NCI-H1092 (cell line): ENCODE data around the gene ACP7.
"Not testable (repeated sequence)": the region's sequence is repeated elsewhere in the genome, so short reads cannot be mapped to it uniquely, and the experiment has no call there.

Experiments
- DNase-seq: peaks from one replicate; lab custom pipeline; 2025; lab: John Stamatoyannopoulos, UW

Gene ACP7

DNA sequence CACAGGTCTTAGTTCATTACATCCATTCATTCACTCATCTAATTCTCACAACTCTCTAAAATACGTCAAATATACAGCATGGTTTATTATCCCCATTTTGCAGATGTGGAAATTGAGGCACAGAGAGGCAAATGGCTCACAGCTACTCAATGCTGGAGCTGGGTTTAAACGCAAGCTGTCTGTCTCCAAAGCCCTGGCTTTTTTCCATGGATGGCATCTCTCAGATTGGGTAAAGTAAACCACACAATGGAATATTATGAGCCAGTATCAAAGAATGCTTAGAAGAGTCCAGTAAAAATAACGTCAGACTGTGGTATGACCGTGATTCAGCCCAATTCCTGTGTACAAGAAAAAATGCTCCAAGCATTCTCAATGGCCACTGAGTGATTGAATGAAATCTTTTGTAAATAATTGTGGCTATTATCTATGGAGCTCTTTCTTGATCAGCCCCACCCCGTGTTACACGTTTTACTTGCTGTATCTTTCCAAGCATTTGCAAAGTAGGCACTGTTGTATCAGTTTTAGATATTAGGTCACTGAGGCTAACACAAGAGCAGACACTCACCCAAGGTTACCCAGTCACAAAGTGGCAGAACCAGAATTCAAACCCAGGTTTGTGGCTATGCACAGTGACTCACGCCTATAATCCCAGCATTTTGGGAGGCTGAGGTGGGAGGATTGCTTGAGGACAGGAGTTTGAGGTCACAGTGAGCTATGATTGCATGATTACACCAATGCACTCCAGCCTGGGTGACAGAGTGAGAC, 5.5 kb upstream of the ACP7 start:
- DNase-seq = no peak

DNA sequence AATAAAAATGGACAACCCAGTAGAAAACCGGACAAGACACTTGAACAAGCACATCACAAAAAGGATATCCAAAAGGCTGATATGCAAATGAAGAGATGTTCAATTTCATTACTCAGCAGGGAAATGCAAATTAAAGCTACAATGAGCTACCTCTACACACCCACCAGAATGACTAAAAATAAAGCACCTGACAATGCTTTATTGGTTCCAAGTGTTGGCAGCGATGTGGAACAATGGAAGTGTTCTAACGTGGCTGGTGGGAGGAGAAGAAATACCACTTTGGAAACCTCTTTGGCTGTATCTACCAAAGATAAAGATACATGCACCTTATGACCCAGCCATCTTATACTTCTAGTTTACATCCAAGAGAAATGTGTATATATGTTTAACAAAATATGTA, 3.7 kb upstream of the ACP7 start:
- DNase-seq = no peak

DNA sequence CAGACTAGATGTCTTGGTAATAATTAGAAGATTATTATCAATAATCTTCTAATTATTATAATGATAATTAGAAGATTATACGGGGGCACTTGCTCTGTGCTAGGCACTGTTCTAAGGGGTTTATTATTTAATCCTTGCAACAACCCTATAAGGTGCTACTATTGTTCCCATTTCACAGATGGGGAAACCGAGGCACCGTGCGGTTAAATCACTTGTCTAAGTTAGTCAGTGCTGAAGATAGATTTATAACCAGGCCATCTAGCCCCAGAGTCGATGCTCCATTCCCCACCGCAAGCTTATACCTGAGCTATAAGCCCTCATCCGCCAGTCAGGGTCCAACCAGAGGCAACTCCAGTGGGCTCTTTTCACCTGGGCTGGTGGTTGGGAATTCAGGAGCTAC, 2.0 kb upstream of the ACP7 start:
- DNase-seq = no peak

DNA sequence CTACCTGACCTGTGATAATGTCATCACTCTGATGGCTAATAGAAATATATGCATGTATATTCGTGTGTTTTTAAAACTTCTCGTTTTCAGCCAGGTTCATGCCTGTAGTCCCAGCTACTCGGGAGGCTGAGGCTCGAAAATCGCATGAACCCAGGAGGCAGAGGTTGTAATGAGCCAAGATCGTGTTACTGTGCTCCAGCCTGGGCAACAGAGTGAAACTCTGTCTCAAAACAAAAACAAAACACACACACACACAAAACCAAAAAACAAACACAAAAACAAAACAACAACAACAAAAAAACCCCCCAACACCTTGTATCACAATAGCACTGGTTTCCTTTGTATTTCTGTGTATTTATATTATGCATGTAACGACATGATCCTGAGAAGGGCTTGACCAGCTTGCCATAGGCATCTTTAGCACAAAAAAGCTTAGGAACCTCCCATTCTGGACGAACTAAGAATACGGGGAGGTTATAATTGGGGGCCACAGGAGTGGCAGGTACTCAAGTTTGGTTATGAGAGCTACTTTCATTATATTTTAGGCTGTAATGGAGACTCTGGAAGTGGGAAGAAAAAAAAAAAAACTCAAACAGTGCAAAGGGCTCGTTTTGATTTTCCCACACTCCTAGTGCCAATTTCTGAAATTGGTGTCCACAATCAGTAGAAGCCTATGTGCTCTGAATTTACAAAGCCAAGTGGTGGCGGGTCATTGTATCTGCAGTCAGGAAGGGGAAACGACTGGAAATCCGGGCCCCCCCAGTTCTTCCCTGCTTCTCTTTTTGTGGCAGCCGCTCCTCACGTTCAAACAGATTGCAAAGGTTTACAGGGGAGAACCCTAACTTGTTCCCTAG, 1.2 kb upstream of the ACP7 start:
- no peak for DNase-seq

DNA sequence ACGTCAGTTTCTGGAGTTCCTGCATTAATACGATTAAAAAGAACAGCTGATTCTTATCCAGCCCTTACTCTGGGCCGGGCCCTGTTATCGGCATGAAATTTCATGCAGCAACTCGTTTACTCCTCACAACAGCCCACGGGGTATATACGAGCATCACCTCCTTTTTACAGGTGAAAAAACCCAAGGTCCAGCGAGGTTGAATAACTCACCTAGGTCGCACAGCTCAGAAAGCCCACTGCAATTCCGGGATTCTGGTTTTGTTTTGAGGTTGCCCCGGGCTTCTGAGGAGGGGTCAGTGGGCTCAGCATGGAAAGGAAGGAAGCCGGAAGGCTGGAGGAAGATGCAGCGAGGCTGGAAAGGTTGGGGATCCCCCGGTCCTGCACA, 577 bp upstream of the ACP7 start:
- DNase-seq = no peak

DNA sequence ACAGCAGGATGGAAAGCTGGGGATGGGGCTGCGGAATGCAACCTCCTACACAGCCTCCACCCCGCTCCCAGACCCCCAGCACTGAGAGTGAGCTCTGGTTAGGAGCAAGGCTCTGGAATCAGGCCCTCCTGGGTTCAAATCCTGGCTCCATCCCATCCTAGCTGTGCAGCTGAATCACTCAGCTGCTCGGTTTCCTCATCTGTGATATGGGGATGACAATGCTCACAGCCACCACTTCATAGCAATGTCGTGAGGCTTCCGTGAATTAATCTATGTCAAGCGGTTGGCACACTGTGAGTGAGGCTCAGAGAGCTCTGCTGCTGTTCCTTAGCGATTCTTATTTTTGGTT, 538 bp downstream of the ACP7 start:
- DNase-seq = no peak

DNA sequence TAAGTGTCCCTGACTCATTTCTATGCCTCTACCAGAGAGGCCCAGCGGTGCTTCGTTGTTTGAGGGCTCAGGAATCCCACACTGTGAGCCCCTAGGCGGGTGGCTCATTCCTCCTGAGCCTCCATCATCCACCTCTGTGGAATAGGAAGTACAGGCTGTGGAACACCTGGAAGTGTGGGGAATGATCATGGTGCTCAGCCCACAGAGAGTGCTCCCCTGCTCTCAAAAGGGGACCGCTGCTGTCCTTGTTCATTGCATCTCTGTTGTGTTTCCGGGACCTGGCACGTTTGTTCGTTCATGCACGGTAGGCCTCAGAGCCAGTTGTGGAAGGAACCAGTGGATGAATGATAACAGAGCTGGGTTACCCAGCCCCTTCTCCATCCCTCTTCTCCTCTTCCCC, 1.2 kb downstream of the ACP7 start:
- DNase-seq = no peak

DNA sequence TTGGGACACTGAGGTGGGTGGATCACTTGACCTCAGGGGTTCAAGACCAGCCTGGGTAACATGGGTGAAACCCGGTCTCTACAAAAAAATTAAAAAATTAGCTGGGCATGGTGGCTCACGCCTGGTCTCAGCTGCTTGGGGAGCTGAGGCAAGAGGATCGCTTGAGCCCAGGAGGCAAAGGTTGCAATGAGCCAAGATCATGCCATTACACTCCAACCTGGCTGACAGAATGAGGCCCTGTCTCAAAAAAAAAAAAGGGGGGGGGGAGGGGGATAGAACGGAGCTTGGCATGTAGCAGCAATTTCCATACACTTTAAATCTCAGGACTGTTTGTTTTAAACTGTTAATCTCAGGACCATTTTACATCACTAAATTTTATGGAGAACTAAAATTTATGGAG, 2.2 kb downstream of the ACP7 start:
- DNase-seq = no peak

DNA sequence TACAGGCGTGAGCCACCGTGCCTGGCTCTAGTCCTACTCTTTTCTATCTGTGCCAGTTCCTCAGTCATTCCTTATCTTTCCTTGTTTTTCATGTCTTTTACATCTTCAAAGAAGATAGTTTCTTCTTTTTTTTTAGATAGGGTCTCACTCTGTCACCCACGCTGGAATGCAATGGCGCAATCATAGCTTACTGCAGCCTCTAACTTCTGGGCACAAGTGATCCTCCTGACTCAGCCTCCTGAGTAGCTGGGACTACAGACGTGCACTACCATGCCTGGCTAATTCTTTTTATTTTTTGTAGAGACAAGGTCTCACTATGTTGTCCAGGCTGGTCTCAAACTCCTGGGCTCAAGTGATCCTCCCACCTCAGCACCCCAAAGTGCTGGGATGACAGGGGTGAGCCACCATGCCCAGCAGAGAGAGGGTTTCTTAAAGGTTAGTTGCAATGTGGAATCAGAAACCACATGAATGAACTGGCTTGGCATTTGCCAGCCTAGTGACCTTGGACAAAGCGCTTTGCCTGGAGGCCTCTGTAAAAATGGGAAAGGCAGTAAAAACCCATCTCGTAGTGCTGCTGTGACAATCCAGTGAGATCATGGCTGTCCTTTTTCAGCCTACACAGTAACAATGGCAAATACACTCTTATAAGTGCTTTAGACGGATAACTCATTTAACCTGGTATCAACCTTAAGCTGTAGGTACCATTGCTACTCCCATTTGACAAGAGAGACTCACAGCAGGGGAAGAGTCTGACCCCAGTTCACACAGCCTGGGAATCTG, 3.9 kb downstream of the ACP7 start:
- DNase-seq = no peak

DNA sequence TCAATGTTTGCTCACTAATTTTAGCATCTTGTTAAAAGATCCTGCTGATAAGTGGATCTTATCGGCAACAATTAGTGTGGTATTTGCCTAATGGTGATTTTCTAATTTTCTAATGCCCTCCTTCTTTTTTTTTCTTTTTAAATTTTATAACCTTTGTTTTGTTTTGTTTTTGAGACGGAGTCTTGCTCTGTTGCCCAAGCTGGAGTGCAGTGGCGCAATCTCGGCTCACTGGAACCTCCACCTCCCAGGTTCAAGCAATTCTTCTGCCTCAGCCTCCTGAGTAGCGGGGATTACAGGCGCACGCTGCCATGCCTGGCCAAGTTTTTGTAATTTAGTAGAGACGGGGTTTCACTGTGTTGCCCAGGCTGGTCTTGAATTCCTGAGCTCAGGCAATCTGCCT, 5.8 kb downstream of the ACP7 start:
- DNase-seq = not testable (repeated sequence)

DNA sequence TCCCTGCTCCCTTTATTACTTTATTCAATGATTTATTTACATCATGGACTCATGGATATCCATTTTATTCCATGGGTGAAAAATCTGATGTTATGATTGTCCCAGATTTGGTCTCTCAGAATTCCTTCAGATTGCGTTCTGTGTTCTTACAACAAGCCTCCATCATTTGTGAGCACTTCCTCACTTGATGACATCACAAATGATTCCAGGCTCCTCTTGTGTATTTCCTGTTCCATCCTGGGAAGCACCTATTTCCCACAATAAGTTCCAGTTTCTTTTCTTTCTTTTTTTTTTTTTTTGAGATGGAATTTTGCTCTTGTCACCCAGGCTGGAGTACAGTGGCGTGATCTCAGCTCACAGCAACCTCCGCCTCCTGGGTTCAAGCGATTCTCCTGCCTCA, 6.7 kb downstream of the ACP7 start:
- no peak for DNase-seq

DNA sequence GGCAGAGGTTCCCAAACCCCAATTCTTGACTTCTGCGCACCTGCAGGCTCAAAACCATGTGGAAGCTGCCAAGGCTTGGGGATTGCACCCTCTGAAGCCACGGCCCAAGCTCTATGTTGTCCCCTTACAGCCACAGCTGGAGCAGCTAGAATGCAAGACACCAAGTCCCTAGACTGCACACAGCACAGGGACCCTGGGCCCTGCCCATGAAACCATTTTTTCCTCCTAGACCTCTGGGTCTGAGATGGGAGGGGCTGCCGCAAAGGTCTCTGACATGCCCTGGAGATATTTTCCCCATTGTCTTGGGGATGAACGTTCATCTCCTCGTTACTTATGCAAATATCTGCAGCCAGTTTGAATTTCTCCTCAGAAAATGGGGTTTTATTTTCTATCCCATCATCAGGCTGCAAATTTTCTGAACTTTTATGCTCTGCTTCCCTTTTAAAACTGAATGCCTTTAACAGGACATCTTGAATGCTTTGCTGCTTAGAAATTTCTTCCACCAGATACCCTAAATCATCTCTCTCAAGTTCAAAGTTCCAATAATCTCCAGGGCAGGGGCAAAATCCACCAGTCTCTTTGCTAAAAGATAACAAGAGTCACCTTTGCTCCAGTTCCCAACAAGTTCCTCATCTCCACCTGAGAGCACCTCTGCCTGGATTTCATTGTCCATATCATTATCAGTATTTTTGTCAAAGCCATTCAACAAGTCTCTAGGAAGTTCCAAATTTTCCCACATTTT, 11.8 kb downstream of the ACP7 start:
- not testable (repeated sequence) for DNase-seq

DNA sequence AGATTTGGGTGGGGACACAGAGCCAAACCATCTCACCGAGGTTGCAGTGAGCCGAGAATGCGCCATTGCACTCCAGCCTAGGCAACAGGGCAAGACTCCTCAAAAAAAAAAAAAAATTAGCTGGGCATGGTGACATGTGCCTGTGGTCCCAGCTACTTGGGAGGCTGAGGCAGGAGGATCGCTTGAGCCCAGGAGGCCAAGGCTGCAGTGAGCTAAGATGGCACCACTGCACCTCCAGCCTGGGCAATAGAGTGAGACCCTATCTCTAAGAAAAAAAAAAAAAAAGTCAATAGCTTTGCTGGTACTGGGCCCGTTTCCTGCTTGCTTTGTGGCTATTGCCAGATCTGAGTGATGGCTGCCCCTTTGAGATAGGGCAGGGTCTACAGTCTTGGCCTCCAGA, 13.1 kb downstream of the ACP7 start:
- DNase-seq = no peak

DNA sequence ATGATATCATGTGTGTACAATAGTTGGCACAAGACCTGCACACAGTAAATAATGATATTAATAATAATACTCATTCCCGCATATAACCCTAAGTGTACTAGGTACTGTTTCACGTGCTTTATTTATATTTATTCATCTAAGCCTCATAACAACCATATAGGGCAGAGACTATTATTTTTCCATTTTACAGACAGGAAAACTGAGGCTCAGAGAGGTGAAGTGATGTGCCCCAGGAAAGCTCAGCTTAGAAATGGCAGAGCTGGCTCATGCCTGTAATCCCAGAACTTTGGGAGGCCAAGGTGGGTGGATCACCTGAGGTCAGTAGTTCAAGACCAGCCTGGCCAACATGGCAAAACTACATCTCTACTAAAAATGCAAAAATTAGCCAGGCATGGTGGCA, 13.6 kb downstream of the ACP7 start:
- no peak for DNase-seq

DNA sequence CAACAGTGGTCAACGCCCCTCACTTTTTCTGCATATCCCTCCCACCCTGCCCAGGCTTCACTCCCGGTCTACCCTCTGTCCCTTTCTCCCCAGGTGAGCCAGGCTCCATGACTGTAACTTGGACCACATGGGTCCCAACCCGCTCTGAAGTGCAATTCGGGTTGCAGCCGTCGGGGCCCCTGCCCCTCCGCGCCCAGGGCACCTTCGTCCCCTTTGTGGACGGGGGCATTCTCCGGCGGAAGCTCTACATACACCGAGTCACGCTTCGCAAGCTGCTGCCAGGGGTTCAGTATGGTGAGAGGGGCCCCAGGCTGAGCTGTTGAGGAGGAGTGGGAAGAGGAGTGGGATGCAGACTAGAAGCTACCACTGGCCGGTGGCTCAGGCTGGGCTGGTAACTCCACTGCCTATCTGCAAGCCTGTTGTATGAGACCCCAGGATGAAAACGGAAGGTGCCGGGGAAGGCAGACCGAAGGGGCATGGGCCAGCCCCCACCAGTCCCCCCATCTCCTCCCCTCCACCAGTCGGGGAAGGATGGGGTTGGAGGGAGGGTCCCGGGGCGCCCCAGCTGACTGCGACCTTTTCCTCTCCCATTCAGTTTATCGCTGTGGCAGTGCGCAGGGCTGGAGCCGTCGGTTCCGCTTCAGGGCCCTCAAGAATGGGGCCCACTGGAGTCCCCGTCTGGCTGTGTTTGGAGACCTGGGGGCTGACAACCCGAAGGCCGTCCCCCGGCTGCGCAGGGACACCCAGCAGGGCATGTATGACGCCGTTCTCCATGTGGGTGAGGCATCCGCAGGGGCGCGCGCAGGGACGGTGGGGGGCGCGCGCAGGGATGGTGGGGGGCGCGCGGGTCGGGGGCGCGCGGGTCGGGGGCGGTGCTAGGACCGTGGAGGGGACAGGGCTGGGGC, 14.4 kb downstream of the ACP7 start:
- DNase-seq = no peak

DNA sequence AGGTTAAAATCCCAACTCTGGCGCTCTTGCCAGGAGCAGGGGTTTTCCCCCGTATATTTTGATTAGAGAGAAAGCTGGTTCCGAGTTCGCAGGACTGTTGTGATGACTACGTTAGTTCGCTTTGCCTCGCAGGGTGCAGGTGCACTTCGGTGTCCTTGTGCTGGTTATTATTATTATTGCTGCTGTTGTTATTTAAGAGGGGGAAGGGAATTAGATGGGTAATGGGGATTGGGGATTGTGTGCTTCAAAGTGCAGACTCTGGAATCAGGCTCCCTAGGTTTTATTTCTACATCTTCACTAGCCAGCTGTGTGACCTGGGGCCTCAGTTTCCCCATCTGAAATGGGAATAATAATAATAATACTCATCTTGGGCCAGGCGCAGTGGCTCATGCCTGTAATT, 15.2 kb downstream of the ACP7 start:
- no peak for DNase-seq

DNA sequence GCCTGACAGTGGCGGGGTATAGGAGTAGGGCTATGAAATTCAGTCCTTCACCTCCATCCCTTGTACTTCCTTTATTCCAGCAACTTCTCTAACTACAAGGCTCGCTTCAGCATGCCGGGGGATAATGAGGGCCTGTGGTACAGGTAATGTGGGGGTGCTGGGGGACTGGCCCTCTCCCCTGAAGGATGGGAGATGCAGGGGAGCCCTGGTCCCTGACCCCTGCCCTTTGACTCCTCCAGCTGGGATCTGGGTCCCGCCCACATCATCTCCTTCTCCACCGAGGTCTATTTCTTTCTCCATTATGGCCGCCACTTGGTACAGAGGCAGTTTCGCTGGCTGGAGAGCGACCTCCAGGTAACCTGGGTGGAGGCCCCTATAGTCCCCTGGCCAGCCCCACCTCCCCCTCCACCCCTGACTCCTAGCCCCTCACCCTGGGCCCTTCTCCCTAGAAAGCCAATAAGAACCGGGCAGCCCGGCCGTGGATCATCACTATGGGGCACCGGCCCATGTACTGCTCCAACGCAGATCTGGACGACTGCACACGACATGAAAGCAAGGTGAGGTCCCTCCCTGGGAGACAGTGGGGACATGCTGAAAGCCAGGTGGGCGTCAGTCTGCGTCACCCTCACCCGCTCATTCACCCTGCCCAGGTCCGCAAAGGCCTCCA, 16.5 kb downstream of the ACP7 start:
- DNase-seq = no peak

DNA sequence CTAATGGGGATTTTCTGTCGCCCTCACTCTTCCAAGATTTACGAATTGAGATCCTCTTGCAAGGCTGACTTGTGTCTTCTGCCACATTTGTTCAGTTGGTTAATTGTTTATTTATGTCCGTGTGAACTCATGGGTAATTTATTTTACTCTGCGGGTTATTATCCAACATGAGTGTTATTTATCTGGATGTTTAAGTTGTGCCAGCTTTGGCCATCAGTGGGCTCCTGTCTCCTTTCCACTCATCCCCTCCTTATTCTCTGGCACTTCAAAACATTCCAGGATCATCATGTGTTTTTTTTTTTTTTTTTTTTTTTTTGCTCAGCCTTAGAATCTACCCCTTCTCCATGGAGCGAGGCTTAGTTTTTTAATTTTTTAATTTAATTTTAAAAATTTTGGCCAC, 19.0 kb downstream of the ACP7 start:
- DNase-seq = no peak

DNA sequence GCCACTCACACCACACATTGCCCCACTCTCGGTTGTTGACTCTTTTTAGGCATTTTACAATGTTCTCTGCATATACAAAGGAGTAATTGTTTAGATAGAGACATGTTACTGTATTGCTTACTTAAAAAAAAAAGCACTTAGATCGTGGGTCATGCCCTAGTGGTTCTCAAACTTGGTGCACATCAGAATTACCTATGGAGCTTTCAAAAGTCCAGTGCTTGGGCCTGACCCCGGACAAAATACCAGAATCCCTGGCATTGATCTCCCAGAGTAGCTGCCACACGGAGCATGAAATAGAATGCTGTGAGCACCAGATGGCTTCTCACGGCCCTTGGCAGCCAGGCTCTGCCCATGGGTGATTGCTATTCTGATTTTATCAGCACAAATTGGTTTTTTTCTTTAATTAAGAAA, 20.0 kb downstream of the ACP7 start:
- no peak for DNase-seq

DNA sequence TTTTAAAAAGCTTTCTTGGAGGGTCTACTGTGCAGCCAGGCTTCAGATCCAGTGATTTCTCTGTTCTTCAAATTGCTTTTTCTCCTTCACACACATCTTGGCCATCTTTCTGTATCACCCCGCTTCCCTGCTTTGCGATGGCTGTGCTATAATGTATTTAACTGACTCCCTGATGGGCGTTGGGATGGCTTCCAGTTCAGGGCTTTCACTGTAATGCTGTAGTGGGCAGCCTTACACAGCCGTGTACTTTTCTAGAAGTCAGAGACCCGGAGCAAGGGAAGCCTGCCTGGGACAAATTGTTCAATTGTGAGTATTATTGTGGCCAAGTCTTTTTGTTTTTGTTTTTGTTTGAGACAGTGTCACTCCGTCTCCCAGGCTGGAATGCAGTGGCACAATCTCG, 22.0 kb downstream of the ACP7 start:
- no peak for DNase-seq

DNA sequence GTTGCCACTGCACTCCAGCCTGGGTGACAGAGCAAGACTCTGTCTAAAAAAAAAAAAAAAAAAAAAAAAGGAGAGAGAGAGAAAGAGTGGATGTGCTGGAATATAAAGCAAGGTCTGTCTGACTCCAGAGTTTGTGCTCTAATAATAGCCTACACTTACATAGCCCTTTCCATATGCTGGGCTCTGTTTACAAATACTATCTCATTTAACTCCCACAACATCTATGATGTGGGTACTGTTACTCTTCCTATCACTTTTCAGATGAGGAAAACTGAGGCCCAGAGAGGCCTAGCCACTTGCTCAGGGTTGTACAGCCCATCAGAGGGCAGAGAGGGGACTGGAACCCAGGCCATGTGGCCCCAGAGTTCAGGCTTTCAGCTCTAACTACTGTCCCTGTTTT, 25.5 kb downstream of the ACP7 start:
- no peak for DNase-seq
